HUES6 (cell line): ENCODE data around the gene FAM110A.

Source experiments
- H3K27ac ChIP-seq: 2 replicates; pipeline ENCODE4 v1.7.0; 2013; ENCODE audit warnings: low read depth, mild to moderate bottlenecking, low read length, inconsistent platforms
- H3K27me3 ChIP-seq: 2 replicates; pipeline ENCODE4 v1.6.1; 2013; ENCODE audit warnings: low read length; ENCODE audit not compliant: control insufficient read depth, insufficient read depth
- H3K36me3 ChIP-seq: 2 replicates; pipeline ENCODE4 v1.6.1; 2013; ENCODE audit warnings: low read length; ENCODE audit not compliant: control insufficient read depth, insufficient read depth
- H3K4me1 ChIP-seq: 2 replicates; pipeline ENCODE4 v1.6.1; 2013; ENCODE audit warnings: low read length; ENCODE audit not compliant: control insufficient read depth, insufficient read depth
- H3K4me3 ChIP-seq: 2 replicates; pipeline ENCODE4 v1.5.1; 2013; ENCODE audit warnings: low read depth, low read length
- H3K9ac ChIP-seq: one replicate; pipeline ENCODE4 v1.6.1; 2013; ENCODE audit warnings: mild to moderate bottlenecking, low read length
- H3K9me3 ChIP-seq: 2 replicates; pipeline ENCODE4 v1.6.1; 2013; ENCODE audit warnings: low read depth, low read length; ENCODE audit not compliant: control insufficient read depth, insufficient read depth

Gene FAM110A

GRCh38 chr20:834151-834746 is 734 bp downstream of the FAM110A start:
- Histone ChIP-seq H3K4me3 (peak overlapping the region; percentile 80), H3K9me3 (no peaks in the 10 kb centered on the region), H3K27me3 (peaks cover 10% of the 10 kb centered on the region), H3K4me1 (peaks cover 9% of the 10 kb centered on the region; the same call in 1 of the 2 replicates), H3K36me3 (no peaks in the 10 kb centered on the region), H3K9ac (peak overlapping the region; percentile 99), H3K27ac (no peak overlapping the region)

- Histone ChIP-seq H3K4me3 (no peak overlapping the region), H3K27ac (no peak overlapping the region), H3K4me1 (peaks cover 13% of the 10 kb centered on the region; the same call in 1 of the 2 replicates), H3K27me3 (peaks cover 12% of the 10 kb centered on the region), H3K36me3 (no peaks in the 10 kb centered on the region), H3K9me3 (no peaks in the 10 kb centered on the region), H3K9ac (no peak overlapping the region)
Measured at GRCh38 chr20:835608-836045, 2.1 kb downstream of the FAM110A start.

GRCh38 chr20:836190-836589 is 2.7 kb downstream of the FAM110A start:
- Histone ChIP-seq H3K4me1 (peaks cover 15% of the 10 kb centered on the region; the same call in 1 of the 2 replicates), H3K36me3 (no peaks in the 10 kb centered on the region)

GRCh38 chr20:839015-839414 is 5.5 kb downstream of the FAM110A start:
- H3K9ac ChIP-seq: no peak overlapping the region
- no peaks in the 10 kb centered on the region for H3K9me3 ChIP-seq
- peaks cover 44% of the 10 kb centered on the region for H3K27me3 ChIP-seq
- H3K4me3 ChIP-seq: no peak overlapping the region
- no peaks in the 10 kb centered on the region for H3K36me3 ChIP-seq
- H3K4me1 ChIP-seq: peaks cover 26% of the 10 kb centered on the region
- H3K27ac ChIP-seq: no peak overlapping the region

More at GRCh38 chr20:836190-836589, 2.7 kb downstream of the FAM110A start:
- Histone ChIP-seq H3K9me3 (no peaks in the 10 kb centered on the region), H3K4me3 (no peak overlapping the region), H3K27me3 (peaks cover 17% of the 10 kb centered on the region), H3K27ac (no peak overlapping the region), H3K9ac (no peak overlapping the region)

- Histone ChIP-seq H3K9ac (no peak overlapping the region), H3K27me3 (peaks cover 39% of the 10 kb centered on the region), H3K4me1 (peaks cover 26% of the 10 kb centered on the region), H3K36me3 (no peaks in the 10 kb centered on the region), H3K4me3 (no peak overlapping the region), H3K9me3 (no peaks in the 10 kb centered on the region), H3K27ac (no peak overlapping the region)
Measured at GRCh38 chr20:839626-840025, 6.1 kb downstream of the FAM110A start.

GRCh38 chr20:840503-840857 is 7.0 kb downstream of the FAM110A start:
- peaks cover 22% of the 10 kb centered on the region for H3K4me1 ChIP-seq

GRCh38 chr20:840858-841567 is 7.5 kb downstream of the FAM110A start:
- H3K4me3 ChIP-seq: peak overlapping the region; percentile 78
- H3K9me3 ChIP-seq: no peaks in the 10 kb centered on the region
- peaks cover 49% of the 10 kb centered on the region for H3K27me3 ChIP-seq
- peak overlapping the region; percentile 8 for H3K9ac ChIP-seq
- H3K36me3 ChIP-seq: no peaks in the 10 kb centered on the region
- no peak overlapping the region for H3K27ac ChIP-seq
- H3K4me1 ChIP-seq: peaks cover 26% of the 10 kb centered on the region

More at GRCh38 chr20:840503-840857, 7.0 kb downstream of the FAM110A start:
- H3K36me3 ChIP-seq: no peaks in the 10 kb centered on the region
- no peaks in the 10 kb centered on the region for H3K9me3 ChIP-seq
- H3K9ac ChIP-seq: no peak overlapping the region
- H3K27ac ChIP-seq: no peak overlapping the region
- peaks cover 44% of the 10 kb centered on the region for H3K27me3 ChIP-seq
- peak overlapping the region; percentile 78 for H3K4me3 ChIP-seq

- H3K4me1 ChIP-seq: peaks cover 35% of the 10 kb centered on the region
- H3K27me3 ChIP-seq: peaks cover 50% of the 10 kb centered on the region
- peak overlapping the region; percentile 8 for H3K9ac ChIP-seq
- no peaks in the 10 kb centered on the region for H3K9me3 ChIP-seq
- H3K4me3 ChIP-seq: peak overlapping the region; percentile 78
- H3K27ac ChIP-seq: no peak overlapping the region
- no peaks in the 10 kb centered on the region for H3K36me3 ChIP-seq
Measured at GRCh38 chr20:841568-842546, 8.3 kb downstream of the FAM110A start.

- no peaks in the 10 kb centered on the region for H3K9me3 ChIP-seq
- H3K27me3 ChIP-seq: peaks cover 50% of the 10 kb centered on the region
- H3K4me3 ChIP-seq: peak overlapping the region; percentile 78
- no peak overlapping the region for H3K27ac ChIP-seq
- H3K9ac ChIP-seq: no peak overlapping the region
- H3K36me3 ChIP-seq: no peaks in the 10 kb centered on the region
- peaks cover 38% of the 10 kb centered on the region for H3K4me1 ChIP-seq
Measured at GRCh38 chr20:842547-842940, 9.0 kb downstream of the FAM110A start.

- Histone ChIP-seq H3K9ac (no peak overlapping the region), H3K27me3 (peaks cover 50% of the 10 kb centered on the region), H3K9me3 (no peaks in the 10 kb centered on the region), H3K4me3 (no peak overlapping the region), H3K36me3 (no peaks in the 10 kb centered on the region), H3K27ac (no peak overlapping the region), H3K4me1 (peaks cover 38% of the 10 kb centered on the region)
Measured at GRCh38 chr20:843912-844311, 10.4 kb downstream of the FAM110A start.
